Spleen (tissue), 7 donors: ENCODE results near the gene CACNA2D1.

Experiments
- CTCF ChIP-seq, 11 experiments: fragments of 200-600 bp in 7 of 11; fragments of 450-650 bp in 4 of 11; sonication (generic) in 4 of 11; IDR thresholded peaks in 8 of 11; conservative IDR thresholded peaks in 3 of 11; 1 replicate in 7 of 11; 2 replicates in 4 of 11; pipeline versions ENCODE4 v1.4.0 to v1.8.0; 2016 to 2021; ENCODE audit warnings: antibody characterized with exemption in 11 of 11, inconsistent platforms in 4 of 11, mild to moderate bottlenecking in 1 of 11
- POLR2A ChIP-seq, 3 donors: fragments of 450-650 bp; IDR thresholded peaks; one replicate each; pipeline ENCODE4 v1.5.1; 2017; ENCODE audit warnings: antibody characterized with exemption in 3 of 3, mild to moderate bottlenecking in 1 of 3
- POLR2AphosphoS5 ChIP-seq, 3 donors: sonication (generic); formaldehyde crosslinking; IDR thresholded peaks; one replicate each; pipeline ENCODE4 v1.5.1; 2017; ENCODE audit warnings: antibody characterized with exemption in 3 of 3
- donor health status: DM: no; HTN: no; CAD: no; lungs with moderate emphysema.
- donor health status: DM: no; HTN: no; CAD: no.
- donor health status: DM: no; HTN: no; CAD: no.

- TF ChIP-seq POLR2A (IDR thresholded peaks at IDR 0.05) (no peak), CTCF (IDR thresholded peaks at IDR 0.05 in 8 of 11, conservative IDR thresholded peaks at IDR 0.05 in 3 of 11) (no peak), POLR2AphosphoS5 (IDR thresholded peaks at IDR 0.05) (no peak)
Measured at GRCh38 chr7:82443036-82443546, 486 bp downstream of the CACNA2D1 start.
